HepG2 (cell line): ENCODE measurements around the gene SIGMAR1. TPM values are rescaled to one million over a fixed set of nuclear protein-coding genes. Genes with fewer than 3 reads are reported as not detected.

Experiments used
- DDIT3 ChIP-seq: sonication (generic); formaldehyde crosslinking; IDR thresholded peaks from 2 replicates; pipeline ENCODE4 v1.4.0; 2020; ENCODE audit warnings: mild to moderate bottlenecking, missing genetic modification reagents
- ESRRA ChIP-seq: sonication (generic); formaldehyde crosslinking; IDR thresholded peaks from 2 replicates; pipeline ENCODE4 v1.5.1; 2020; ENCODE audit warnings: mild to moderate bottlenecking, low read depth, missing genetic modification reagents
- GATAD1 ChIP-seq: IDR thresholded peaks from 2 replicates; pipeline ENCODE4 v1.6.1; 2016; ENCODE audit warnings: missing genetic modification reagents, missing compliant biosample characterization
- MXD3 ChIP-seq: IDR thresholded peaks from 2 replicates; pipeline ENCODE4 v1.6.1; 2016; ENCODE audit warnings: mild to moderate bottlenecking, missing biosample characterization, missing genetic modification reagents
- MYC ChIP-seq: sonication (generic); formaldehyde crosslinking; IDR thresholded peaks from 2 replicates; pipeline ENCODE4 v1.9.0; 2021; ENCODE audit warnings: missing genetic modification reagents, borderline replicate concordance
- NCOR1 ChIP-seq: fragments of 200-600 bp; sonication (generic); IDR thresholded peaks from 2 replicates; pipeline ENCODE4 v1.7.0; 2017; ENCODE audit warnings: antibody characterized with exemption, low read length, borderline replicate concordance
- PATZ1 ChIP-seq: sonication (generic); formaldehyde crosslinking; IDR thresholded peaks from 2 replicates; pipeline ENCODE4 v1.4.0; 2020; ENCODE audit warnings: missing genetic modification reagents
- REL ChIP-seq: sonication (generic); formaldehyde crosslinking; conservative IDR thresholded peaks from 2 replicates; pipeline ENCODE4 v1.8.0; 2022; ENCODE audit warnings: mild to moderate bottlenecking, missing genetic modification reagents, moderate library complexity
- ZFP41 ChIP-seq: sonication (generic); formaldehyde crosslinking; IDR thresholded peaks from 2 replicates; pipeline ENCODE4 v1.4.0; 2020; ENCODE audit warnings: mild to moderate bottlenecking, missing genetic modification reagents, borderline replicate concordance
- ZFY ChIP-seq: sonication (generic); formaldehyde crosslinking; IDR thresholded peaks from 2 replicates; pipeline ENCODE4 v1.4.0; 2020; ENCODE audit warnings: missing genetic modification reagents
- ZNF558 ChIP-seq: sonication (generic); formaldehyde crosslinking; IDR thresholded peaks from 2 replicates; pipeline ENCODE4 v1.9.0; 2022; ENCODE audit warnings: mild to moderate bottlenecking, missing genetic modification reagents, borderline replicate concordance
- ZNF564 ChIP-seq: sonication (generic); formaldehyde crosslinking; IDR thresholded peaks from 2 replicates; pipeline ENCODE4 v1.8.1; 2023; ENCODE audit warnings: mild to moderate bottlenecking, missing genetic modification reagents
- ZNF678 ChIP-seq: sonication (generic); formaldehyde crosslinking; IDR thresholded peaks from 2 replicates; pipeline ENCODE4 v1.4.0; 2020; ENCODE audit warnings: mild to moderate bottlenecking, missing genetic modification reagents
- polyA plus RNA-seq, 8 experiments: library from polyadenylated mRNA; depleted of rRNA in 3 of 8; stranded (reverse) in 7 of 8; unstranded in 1 of 8; fragments of >200 nt; fragmentation: Illumina TruSeq in 4 of 8; extraction: Trizol in 4 of 8; gene quantifications; 2 replicates each; pipeline versions ENCODE4 v1.2.1 to v1.2.3, GENCODE V29; 2011 to 2016; ENCODE audit warnings: low read depth in 4 of 8, missing spikeins in 1 of 8, mixed read lengths in 1 of 8; ENCODE audit not compliant: insufficient read depth in 1 of 8
- total RNA-seq, 5 experiments: library from RNA; depleted of rRNA; stranded (reverse); fragments of >200 nt; fragmentation: Illumina TruSeq; extraction: Trizol; gene quantifications; 2 replicates each; pipeline ENCODE4 v1.2.3, GENCODE V29; 2016; ENCODE audit warnings: low read depth in 1 of 5
- TF ChIP-seq, protein P1 (sequence below): sonication (generic); formaldehyde crosslinking; IDR thresholded peaks from 2 replicates; pipeline ENCODE4 v1.5.1; 2020; ENCODE audit warnings: mild to moderate bottlenecking, missing genetic modification reagents, moderate library complexity
- TF ChIP-seq, protein P2 (sequence below): sonication (generic); formaldehyde crosslinking; IDR thresholded peaks from 2 replicates; pipeline ENCODE4 v1.4.0; 2020; ENCODE audit warnings: missing genetic modification reagents, mild to moderate bottlenecking, borderline replicate concordance
- TF ChIP-seq, protein P3 (sequence below), 2 experiments: IDR thresholded peaks; 2 replicates each; pipeline ENCODE4 v1.6.1; 2011 to 2012; ENCODE audit warnings: low read length in 2 of 2, borderline replicate concordance in 1 of 2, low read depth in 1 of 2, mild to moderate bottlenecking in 1 of 2, moderate library complexity in 1 of 2

SIGMAR1 gene
- total and polyA plus RNA-seq, 2 of the 13 experiments (the other 11 are each of a cell fraction or from before 2014, with no cell fraction given): 38.9 to 60.8 TPM

DNA sequence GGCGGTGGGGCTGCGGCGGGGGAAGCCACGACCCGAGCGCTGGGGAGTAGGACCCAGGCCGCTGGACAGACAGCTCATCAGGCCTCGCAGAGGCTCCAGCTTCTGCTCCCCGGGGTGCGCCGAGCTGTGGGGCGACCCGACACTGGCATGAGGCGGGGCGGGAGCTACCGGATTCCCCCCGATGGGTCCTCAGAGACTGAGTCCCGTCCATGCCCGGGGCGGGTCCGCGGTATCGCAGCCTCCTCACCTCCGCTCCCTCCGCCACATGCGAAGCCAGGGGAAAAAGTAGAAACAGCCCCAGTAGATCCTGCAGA lies 27.4 kb upstream of the SIGMAR1 start (continued):
- no peak for TF ChIP-seq REL (CRISPR knock-in tag)
- TF ChIP-seq, protein P1, sequence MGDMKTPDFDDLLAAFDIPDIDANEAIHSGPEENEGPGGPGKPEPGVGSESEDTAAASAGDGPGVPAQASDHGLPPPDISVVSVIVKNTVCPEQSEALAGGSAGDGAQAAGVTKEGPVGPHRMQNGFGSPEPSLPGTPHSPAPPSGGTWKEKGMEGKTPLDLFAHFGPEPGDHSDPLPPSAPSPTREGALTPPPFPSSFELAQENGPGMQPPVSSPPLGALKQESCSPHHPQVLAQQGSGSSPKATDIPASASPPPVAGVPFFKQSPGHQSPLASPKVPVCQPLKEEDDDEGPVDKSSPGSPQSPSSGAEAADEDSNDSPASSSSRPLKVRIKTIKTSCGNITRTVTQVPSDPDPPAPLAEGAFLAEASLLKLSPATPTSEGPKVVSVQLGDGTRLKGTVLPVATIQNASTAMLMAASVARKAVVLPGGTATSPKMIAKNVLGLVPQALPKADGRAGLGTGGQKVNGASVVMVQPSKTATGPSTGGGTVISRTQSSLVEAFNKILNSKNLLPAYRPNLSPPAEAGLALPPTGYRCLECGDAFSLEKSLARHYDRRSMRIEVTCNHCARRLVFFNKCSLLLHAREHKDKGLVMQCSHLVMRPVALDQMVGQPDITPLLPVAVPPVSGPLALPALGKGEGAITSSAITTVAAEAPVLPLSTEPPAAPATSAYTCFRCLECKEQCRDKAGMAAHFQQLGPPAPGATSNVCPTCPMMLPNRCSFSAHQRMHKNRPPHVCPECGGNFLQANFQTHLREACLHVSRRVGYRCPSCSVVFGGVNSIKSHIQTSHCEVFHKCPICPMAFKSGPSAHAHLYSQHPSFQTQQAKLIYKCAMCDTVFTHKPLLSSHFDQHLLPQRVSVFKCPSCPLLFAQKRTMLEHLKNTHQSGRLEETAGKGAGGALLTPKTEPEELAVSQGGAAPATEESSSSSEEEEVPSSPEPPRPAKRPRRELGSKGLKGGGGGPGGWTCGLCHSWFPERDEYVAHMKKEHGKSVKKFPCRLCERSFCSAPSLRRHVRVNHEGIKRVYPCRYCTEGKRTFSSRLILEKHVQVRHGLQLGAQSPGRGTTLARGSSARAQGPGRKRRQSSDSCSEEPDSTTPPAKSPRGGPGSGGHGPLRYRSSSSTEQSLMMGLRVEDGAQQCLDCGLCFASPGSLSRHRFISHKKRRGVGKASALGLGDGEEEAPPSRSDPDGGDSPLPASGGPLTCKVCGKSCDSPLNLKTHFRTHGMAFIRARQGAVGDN (CRISPR knock-in tag): peak; percentile 67
- no peak for TF ChIP-seq NCOR1
- TF ChIP-seq MYC (CRISPR knock-in tag): no peak
- TF ChIP-seq, protein P2, sequence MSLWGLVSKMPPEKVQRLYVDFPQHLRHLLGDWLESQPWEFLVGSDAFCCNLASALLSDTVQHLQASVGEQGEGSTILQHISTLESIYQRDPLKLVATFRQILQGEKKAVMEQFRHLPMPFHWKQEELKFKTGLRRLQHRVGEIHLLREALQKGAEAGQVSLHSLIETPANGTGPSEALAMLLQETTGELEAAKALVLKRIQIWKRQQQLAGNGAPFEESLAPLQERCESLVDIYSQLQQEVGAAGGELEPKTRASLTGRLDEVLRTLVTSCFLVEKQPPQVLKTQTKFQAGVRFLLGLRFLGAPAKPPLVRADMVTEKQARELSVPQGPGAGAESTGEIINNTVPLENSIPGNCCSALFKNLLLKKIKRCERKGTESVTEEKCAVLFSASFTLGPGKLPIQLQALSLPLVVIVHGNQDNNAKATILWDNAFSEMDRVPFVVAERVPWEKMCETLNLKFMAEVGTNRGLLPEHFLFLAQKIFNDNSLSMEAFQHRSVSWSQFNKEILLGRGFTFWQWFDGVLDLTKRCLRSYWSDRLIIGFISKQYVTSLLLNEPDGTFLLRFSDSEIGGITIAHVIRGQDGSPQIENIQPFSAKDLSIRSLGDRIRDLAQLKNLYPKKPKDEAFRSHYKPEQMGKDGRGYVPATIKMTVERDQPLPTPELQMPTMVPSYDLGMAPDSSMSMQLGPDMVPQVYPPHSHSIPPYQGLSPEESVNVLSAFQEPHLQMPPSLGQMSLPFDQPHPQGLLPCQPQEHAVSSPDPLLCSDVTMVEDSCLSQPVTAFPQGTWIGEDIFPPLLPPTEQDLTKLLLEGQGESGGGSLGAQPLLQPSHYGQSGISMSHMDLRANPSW (CRISPR knock-in tag): no peak
- no peak for TF ChIP-seq ZFP41
- TF ChIP-seq ZNF564 (CRISPR knock-in tag): 0 out of 2 replicates have a peak, but pooled peaks have one; percentile 35
- TF ChIP-seq ESRRA: no peak
- TF ChIP-seq, protein P3, sequence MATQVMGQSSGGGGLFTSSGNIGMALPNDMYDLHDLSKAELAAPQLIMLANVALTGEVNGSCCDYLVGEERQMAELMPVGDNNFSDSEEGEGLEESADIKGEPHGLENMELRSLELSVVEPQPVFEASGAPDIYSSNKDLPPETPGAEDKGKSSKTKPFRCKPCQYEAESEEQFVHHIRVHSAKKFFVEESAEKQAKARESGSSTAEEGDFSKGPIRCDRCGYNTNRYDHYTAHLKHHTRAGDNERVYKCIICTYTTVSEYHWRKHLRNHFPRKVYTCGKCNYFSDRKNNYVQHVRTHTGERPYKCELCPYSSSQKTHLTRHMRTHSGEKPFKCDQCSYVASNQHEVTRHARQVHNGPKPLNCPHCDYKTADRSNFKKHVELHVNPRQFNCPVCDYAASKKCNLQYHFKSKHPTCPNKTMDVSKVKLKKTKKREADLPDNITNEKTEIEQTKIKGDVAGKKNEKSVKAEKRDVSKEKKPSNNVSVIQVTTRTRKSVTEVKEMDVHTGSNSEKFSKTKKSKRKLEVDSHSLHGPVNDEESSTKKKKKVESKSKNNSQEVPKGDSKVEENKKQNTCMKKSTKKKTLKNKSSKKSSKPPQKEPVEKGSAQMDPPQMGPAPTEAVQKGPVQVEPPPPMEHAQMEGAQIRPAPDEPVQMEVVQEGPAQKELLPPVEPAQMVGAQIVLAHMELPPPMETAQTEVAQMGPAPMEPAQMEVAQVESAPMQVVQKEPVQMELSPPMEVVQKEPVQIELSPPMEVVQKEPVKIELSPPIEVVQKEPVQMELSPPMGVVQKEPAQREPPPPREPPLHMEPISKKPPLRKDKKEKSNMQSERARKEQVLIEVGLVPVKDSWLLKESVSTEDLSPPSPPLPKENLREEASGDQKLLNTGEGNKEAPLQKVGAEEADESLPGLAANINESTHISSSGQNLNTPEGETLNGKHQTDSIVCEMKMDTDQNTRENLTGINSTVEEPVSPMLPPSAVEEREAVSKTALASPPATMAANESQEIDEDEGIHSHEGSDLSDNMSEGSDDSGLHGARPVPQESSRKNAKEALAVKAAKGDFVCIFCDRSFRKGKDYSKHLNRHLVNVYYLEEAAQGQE (IDR thresholded peaks at IDR 0.05; ENCODE audit: borderline replicate concordance in 1 of 2, low read depth in 1 of 2, low read length in 2 of 2): no peak
- TF ChIP-seq GATAD1 (CRISPR knock-in tag): no peak
- TF ChIP-seq MXD3 (CRISPR knock-in tag): peak; percentile 51; the same call in 1 of the 2 replicates
- TF ChIP-seq ZNF678: no peak
- TF ChIP-seq PATZ1 (CRISPR knock-in tag): no peak
- TF ChIP-seq ZNF558 (CRISPR knock-in tag): peak; percentile 22; the same call in 1 of the 2 replicates
- no peak for TF ChIP-seq DDIT3 (CRISPR knock-in tag)
- TF ChIP-seq ZFY (CRISPR knock-in tag): 0 out of 2 replicates have a peak, but pooled peaks have one; percentile 27
